HG02798 (cell line): ENCODE results near the gene ELAVL4.

Experiments
- ATAC-seq: cut with Tn5 transposase; IDR thresholded peaks from one replicate; pipeline ENCODE4 v1.9.1; 2021; ENCODE audit warnings: mild to moderate bottlenecking; ENCODE audit not compliant: unreplicated experiment, poor library complexity

The ELAVL4 gene

GRCh38 chr1:50236656-50237055 is 127.9 kb downstream of the ELAVL4 start:
- ATAC-seq = no peak

DNA sequence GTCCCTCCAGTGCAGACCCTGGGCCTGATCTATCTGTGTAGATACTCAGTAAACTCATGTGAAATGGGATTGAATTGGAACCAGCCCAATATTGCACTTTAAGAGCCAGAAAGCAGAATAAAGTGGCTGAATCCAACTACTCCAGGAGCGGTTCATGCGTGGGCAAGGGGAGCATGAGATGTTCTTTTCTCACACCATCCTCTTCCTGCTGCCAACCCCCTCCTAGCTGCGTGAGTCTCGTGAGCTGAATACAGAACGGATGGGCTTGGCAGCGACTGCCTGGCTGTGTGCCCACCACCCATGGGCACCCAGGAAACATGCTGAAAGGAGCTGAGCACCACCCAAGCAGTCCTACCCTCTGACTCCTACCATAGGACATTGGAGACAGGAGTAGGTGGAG is 128.3 kb downstream of the ELAVL4 start:
- no peak for ATAC-seq

DNA sequence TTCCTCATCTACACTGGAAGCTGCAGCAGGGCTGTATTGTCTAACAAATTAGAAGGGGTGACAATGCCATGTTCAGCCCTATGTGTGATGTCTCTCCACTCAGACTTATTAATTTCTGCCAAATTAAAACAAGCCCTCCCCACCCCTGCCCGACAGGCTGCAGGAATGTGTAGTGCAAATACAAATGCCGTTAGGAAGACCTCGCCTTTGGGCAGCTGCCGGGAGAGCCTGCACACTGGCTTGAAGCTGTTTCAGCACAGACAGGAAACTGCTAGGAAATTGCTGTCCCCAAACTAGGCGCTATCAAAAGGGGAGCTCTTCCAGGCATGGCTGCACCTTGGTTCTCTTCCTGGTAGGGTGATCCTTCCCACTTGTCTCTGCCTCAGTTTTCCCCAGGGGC is 135.2 kb downstream of the ELAVL4 start:
- ATAC-seq = no peak

DNA sequence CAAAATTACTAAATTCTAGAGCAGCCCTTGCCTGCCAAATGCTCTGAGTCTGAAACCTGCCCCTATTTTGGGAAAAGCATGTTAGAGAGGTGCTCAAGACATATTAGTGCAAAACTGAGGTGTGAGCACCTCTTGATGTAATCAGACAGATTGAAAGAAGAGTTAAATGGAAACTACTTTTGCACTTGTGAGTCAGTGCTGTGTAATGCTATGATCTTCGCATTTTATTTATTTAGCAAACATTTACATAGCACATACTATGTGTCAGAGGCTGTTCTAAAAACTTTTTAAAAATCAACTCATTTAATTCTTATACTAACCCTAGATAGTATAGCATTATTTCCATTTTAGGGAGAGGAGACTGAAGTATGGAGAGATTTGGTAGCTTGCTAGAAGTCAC is 138.1 kb downstream of the ELAVL4 start:
- no peak for ATAC-seq

DNA sequence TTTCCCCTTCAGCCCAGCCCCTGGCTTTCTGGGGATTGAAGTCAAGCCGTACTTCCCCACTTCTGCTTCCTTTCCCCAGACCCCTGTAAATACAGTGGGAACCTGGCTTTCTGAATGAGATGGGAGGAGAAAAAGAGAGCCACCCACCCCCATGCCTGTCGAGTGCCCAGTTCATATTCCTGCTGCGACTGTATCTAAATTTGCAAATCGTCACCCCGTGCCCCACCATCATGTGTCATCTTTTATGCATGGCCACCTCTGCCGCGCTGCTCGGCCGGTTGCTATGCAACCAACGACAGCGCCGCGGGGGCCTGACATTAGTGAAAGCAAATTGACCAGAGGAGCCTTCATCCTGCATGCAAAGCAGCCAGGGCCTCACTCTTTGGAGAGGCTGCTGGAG is 143.0 kb downstream of the ELAVL4 start:
- ATAC-seq = peak; percentile 69

DNA sequence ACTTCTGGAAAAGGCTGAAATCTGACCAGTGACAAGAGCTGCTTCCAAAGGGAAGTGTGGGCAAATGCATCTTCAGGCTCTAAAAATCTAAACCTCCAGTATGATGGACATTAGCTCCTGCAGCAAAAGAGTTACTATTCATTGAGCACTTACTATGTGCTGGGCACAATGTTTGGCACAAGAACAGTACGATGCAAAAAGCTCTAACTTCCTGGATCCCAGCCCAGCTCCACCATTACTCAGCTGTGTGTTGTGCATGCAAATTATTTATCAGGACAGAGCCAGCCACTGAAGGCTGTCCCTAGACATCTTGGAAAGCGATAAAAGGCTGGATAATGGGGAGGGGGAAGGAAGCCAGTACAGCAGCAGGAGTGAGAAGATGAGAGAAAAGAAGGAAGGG is 143.5 kb downstream of the ELAVL4 start:
- ATAC-seq = no peak
